Measurements from ENCODE around the gene MAPRE2.

The MAPRE2 gene

DNA sequence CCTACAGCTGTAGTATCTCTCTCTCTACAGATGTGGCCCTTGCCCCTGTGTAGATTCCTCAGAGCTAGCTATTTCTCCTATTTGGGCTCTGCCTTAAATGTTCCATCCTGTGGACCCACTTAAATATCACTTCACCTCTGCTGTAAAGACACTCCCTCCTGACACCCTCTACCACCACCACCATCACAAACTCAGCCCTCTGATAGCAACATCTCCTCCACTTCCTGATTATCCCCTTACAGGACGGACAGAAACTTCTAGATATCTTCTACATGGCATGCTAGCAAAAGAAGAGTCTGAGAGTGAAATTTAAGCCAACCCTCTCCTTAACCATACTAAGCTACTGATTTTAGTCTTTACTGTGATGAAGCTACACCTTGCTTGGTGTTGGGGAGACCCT is 3.2 kb upstream of the MAPRE2 start:
- DNase-seq (ENCODE audit: low read depth), result no peak

DNA sequence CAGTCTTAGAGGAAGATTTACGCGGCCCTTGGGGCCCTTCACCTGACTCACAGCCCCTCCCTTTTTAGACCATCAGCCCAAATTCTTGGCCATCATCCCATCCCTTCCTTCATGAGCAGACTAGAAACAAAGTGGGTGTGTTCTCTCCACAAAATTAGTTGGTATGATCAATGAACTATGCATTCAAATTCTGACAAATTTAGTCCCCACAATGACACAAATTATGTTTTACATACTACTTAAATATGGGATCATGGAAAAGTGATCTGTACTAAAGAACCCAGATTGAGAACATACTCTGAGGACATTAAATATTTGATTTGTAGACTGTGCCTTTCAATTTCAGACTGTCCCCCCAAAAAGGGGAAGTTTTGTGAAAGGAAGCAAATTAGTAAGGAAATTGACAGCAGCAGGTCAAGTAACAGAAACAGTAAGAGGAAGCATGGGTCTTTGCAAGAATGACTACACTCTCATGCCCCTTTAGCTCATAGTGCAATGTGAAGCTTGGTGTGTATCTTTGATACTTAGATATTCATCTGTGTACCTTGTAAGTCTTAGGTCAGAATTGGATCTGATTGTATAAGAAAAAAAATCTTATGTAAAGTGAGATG is 2.2 kb upstream of the MAPRE2 start:
- no peak for DNase-seq (ENCODE audit: low read depth)

DNA sequence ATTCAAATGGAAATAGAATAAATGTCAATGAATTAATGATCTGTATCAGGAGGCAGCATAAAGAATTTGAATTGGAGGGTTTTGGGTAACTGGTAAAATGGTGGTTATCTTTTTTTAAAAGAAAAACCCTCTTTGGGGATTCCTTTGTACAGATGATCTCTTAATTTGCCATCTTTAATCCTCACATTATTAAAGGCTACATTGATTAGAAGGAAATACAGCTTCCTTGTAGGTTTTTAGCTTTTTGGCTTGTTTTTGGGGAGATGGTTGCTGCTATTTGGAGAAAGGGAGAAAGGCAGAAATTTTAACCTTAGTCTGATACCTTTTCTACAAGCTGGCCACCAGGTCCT is 600 bp upstream of the MAPRE2 start:
- no peak for DNase-seq (ENCODE audit: low read depth)

DNA sequence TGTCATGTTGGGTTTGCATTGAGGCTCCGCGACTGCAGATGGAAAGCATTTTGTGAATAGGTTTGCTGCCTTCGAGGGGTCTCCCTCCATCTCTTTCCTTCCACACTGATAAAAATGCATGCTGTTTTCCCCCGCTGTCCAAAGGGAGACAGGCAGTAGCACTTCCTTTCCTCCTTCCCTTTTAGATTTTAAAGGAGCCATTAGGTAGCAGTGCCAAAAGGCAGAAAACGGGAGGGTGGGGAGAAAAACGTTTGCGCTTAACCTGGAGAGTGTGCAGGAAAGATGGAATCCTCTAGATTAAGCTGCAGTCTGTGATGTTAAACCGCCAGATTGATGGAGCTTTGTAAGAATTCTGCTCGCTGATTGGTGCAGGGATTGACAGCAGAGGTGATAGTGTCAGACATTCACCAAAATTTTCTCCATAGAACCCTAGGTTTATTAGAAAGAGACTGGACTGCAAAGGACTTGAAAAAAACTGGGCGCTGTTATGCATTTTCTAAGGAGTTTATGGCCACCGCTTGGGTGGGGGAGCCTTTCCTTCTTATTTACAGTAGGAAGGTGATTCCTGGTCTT is 688 bp downstream of the MAPRE2 start:
- DNase-seq (ENCODE audit: low read depth), result no peak

DNA sequence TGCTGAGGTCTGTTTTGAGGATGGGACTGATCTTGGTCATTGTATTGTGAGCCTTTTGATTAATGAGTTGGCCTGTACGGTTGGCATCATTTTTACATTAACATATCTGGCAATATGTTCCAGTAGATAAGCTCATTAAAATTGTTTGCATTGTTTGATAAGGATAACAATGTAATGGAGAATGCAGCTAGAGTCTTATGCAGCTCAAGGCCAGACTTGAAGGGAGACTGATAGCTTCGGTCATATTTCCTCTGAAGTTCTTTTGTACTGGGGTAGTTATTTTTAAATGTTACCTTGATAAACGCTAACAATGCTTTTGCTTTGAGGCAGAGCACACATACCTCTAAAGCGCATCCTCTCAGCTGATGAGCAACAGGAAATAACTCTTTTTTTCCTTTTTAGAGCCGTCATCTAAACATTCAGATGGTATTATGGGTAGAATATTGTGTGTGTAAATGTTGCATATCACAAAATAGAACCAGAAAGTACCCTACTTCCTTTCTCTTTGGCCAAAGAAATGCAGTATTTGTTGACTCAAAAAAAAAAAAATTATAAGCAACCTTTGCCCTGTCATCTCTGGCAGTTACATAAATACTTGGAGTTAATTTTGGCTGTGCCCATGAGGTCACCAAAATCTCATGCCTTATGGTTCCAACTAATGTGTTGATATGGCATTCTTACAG is 1.3 kb downstream of the MAPRE2 start:
- DNase-seq (ENCODE audit: low read depth), result no peak

DNA sequence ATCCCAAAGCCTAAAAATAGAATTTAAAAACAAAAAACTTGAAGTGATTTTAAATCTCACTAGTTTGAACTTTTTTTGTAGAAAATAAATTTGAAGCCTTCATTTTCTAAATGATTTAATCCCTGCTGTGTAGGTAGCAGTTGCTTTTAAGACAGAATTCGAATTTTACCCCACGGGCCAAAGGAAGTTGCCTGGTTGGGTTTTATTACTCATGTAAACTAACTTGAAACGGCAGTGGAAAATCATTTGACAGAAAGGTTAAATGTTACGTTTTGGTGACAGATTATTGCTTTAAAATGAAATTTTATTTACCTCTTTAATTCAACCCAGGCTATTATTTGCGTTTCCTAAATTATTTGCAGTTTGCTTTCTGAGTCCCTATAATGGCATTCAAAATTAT is 2.0 kb downstream of the MAPRE2 start:
- no peak for DNase-seq (ENCODE audit: low read depth)

DNA sequence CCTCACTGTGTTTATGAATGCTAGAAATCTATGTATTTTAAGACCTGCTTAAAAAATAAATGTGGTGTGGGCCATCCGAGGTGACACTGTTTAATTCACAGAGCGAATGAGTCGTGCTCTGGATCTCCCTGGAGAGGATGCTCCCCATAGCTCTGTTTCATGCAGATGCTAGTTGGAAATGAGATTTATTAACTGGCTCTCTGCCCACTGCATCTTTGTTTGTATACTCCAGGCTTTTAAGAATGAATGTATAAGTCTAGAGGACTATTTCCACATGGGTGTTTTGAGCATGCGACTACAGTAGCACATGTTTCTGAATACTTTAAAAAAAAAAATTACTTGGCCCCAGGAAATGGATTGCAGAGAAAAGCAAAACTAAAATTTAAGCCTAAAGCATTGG is 3.9 kb downstream of the MAPRE2 start:
- DNase-seq (ENCODE audit: low read depth), result no peak

DNA sequence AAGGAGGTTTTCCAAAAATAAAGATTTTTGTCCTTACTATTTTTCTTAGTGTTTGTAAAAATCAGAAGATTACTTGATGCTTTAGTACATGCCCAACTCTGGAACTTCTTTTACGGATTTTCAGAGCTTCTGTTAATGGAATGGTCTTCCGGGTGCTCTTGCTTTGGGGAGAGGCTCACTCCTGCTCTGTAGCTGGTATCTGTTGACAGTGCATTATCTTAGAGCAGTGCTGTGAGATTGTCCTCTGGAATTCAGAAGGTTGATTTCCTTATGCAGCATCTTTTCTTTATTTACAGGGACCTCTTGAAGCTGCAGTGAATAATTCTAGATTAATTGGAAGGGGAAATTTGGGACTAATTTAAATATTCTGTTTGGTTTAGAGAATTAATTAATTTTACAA is 4.6 kb downstream of the MAPRE2 start:
- no peak for DNase-seq (ENCODE audit: low read depth)

DNA sequence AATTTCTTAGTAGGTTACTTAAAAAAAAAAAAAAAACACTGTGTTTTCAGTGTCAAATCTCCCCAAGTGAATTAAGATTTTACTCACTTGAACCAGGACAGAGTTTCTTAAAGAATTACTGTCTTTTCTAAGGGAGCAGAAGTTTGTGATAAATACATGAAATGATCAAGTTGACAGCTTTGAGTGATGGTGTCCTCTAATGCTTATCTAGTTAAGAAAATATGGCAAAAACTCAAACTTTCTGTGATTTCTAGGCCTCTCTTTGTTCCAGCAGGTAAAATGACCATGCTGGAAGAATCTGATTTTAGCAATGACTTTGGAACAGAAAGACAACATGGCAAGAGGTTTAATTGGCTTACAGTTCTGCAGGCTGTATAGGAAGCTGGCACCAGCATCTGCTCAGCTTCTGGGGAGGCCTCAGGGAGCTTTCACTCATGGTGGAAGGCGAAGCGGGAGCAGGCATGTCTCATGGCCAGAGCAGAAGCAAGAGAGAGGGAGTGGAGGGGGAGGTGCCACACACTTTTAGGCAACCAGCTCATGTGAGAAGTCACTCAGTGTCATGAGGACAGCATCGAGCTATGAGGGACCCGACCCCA is 6.6 kb downstream of the MAPRE2 start:
- no peak for DNase-seq (ENCODE audit: low read depth)

DNA sequence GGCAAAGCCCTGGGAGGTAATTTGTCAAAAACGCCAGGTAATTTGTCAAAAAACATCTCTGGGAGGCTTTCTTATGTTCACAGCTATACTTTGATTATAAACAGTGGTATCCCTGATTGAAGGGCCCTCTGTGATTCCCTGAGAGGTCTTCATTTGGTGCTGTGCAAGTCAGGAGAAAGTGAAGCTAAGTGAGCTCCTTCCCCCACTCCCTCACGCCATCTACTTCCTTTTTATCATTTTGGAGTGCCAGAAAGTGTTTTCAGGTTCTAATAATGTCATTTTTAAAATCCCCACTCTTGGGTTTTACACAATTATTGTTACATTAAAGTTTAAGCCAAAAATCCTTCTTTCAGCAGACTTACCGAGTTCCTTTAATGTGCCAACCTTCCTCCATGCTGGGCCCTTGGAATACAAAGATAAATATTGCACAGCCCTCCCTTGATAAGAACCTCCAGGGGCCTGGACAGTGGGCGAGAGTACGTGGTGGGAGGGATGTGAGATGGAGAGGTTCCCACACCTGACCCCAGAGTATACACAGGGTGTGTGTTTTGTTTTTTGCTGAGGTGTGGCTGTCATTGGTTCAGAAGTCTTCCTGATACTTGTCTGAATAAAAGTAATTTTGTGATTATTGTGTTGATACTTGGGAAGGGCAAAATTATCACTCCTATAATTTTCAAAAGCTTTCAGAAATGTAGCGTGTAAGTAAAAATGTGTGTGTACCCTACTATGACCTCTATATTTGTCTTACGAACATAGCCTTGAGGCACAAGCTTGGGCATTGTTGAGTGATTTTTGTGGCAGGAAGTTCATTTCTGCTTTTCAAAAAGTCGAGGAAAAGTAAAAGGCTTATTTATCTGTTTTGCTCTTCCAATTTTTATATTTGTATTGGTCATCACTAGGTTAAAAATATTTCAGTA is 8.2 kb downstream of the MAPRE2 start:
- no peak for DNase-seq (ENCODE audit: low read depth)

DNA sequence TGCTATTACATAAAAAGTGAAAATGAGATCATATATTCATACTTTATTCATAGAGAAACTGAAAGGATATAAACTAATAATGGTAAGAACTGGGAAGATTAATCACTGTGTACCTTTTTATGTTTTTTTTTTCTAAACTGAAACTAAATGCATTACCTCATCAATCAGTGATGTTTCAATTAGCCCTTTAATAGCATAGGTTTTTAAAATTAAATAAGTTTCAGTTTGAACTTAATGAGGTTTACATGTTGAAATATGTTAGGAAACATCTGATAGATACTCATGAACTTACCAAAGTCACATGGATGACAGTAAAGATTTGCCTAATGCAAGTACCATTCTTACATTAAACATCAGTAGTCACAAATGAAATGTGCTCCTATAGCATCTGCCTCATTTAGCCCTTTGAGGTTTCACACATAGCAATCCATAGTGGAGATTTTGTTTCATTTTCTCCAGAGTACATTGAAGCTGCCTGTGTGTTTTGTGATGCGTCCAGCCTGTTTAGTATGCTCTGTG is 8.9 kb downstream of the MAPRE2 start:
- DNase-seq (ENCODE audit: low read depth), result no peak

DNA sequence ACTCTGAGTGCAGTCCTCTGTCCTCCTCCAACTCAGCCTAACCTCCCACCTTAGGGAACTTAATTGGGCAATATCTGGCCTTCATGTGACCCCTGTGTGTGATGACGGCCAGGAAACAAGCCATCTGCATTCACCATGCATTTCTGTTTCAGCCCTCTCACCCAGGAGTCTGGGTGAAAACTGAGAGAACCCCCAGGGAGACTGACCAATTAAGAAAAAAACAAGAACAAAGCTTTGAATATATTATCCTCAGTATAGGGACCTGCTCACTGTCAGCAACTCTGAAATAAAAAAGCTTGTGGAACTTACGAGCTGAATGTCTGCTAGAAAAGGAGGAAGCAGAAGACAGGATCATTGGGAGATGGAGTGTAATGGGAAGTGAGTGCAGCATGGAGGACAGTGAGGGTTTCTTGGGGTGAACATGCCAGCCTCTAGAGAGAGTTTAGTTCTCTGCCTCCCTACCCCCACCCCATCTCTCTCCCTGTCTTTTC is 9.5 kb downstream of the MAPRE2 start:
- DNase-seq (ENCODE audit: low read depth), result no peak

DNA sequence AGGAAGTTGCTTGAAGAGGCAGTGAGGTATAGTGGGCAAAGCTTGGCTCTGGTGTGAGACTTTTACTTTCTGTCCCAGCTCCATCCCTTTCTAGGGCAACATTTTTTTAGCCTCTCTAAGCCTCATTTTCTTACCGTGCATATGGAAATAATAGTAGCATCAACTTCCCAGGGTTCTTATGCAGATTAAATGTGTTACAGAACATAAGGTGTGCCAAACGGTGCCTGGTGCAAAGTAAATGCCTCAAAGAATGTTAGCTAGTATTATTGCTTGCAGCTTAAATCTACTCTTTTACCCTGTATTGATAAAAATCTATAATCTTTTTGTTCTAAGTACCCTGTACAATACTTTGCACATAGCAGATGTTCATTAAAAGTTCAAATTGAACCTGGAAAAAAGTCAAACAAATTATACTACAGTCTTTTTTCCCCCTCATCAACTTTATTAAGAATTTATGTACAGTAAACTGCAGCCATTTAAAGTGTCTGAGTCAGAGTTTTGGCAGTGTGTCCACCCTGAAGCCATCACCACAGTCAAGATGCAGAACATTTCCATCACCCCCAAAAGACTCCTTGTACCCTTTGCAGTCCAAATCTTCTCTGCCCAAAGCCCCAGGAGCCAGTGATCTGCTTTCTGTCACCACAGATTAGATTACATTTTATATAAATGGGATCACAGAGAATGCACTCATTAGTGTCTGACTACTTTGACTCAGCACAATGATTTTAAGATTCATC is 10.6 kb downstream of the MAPRE2 start:
- no peak for DNase-seq (ENCODE audit: low read depth)

DNA sequence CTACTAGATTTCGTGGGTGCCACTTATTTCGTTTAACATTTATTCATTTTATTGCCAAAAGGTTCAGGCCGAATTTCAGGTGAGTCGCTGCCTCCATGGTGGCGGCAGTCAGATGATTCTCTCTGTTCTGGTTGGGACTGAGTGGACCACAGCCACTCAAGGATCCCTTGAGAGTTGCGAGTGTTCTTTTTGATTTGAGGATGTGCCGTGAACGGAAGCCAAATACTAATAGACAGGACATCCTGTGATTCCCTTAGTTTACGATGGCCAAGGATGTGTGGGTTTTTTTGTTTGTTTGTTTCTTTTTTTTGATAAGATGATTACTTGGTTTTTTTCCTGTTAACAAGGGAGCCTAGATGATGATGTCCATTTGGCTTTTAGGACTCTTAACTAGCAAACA is 13.2 kb downstream of the MAPRE2 start:
- no peak for DNase-seq (ENCODE audit: low read depth)

DNA sequence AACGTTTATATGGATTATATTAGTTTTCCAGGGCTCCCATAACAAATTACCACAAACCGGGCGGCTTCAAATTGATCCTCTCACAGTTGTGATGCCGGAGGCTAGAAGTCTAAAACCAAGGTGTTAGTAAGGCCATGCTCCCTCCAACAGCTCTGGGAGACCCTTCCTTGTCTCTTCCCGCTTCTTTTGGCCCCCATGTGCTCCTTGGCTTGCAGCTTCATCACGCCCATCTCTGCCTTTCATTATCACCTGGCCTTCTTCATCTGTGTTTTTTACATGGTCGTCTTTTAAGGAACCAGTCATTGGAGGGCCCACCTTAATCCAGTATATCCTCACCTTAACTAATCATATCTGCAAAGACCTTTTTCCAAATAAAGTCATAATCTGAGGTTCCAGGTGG is 13.9 kb downstream of the MAPRE2 start:
- DNase-seq (ENCODE audit: low read depth), result no peak

DNA sequence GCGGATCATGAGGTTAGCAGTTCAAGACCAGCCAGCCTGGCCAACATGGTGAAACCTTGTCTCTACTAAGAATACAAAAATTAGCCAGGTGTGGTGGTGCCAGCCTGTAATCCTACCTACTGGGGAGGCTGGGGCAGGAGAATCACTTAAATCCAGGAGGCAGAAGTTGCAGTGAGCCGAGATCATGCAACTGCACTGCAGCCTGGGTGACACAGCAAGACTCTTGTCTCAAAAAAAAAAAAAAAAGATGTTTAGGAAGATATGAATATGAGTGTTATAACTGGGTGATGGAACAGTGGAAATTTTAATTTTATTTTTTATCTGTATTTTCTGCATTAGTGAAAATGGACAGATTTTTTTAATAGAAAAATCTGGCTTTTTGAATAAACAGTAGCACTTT is 14.5 kb downstream of the MAPRE2 start:
- DNase-seq (ENCODE audit: low read depth), result no peak

DNA sequence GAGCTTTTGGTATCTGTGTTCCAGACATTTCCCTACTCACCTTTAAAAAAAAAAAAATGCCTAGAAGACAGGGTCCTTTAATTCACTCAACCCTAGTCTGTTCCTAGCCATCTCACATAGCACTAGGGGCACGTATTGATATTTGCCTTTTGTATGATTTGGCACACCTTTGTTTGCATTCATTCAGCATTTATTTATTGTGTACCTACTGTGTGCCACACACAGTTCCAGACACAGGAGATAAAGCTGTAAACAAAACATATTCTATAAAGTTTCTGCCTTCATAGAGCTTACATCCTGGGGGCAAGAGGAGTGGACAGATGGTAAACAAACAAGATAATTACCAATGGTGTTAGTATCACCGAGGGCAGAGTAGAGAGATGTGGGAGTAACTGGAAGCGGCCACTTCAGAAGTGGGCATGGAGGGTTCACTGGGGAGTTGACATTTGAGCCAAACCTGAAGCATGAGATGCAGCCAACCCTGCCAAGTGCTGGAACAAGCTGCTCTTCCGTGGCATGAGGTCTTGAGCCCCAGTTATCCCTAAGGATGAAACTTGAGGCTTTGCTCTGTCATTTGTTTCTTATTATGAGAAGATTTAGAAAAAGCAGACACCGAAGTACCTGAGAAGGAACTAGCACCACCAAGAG is 18.2 kb downstream of the MAPRE2 start:
- DNase-seq (ENCODE audit: low read depth), result no peak

DNA sequence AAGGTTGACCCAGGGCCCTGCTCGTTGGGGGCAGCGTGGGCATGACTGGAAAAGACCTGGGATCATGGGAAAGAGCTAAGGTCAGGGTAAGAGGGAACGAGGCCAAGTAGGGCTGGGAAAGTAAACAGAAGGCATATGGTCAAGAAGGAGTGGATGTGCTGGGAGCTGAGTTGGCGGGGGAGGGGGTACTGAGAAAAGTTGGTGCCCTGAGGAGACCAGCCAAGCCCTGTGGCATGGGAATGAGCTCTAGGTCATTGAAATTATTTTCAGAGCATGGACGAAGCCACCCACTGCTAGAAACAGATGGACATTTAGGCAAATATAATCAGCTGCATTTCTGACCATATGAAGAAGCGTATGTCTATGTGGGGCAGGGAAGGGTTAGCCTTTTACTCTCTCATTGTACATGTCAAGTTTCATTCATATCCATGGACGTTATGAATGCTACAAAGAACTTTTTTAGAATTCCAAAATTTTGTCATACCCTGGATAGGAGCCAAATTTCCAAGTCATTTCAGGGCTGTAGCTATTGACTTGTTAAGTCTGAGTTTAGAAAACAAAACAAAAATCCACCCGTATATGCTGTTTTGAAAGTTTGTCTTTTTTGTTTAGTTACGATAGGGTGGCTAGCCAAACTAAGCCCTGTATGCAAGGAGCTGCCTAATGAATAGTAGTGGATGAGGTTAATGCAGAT is 19.1 kb downstream of the MAPRE2 start:
- DNase-seq (ENCODE audit: low read depth), result no peak

DNA sequence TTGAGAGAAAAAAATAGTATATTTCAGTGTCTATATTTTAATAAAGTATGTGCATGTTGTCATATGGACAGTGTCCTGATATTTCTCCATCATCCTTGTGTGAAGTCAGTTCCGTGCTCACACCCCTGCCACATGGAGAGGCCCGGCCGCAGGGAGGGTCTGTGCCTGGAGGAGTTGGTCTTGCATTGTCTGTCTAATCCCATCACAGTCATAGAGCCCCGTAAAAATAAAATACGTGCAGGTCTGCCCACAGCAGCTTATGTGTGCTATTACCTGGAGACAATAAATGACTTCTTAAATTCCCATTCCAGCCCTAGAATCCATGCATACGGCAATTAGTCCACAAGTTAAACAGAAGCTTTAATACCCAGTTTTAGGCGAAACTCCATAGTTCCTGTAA is 20.1 kb downstream of the MAPRE2 start:
- DNase-seq (ENCODE audit: low read depth), result no peak

DNA sequence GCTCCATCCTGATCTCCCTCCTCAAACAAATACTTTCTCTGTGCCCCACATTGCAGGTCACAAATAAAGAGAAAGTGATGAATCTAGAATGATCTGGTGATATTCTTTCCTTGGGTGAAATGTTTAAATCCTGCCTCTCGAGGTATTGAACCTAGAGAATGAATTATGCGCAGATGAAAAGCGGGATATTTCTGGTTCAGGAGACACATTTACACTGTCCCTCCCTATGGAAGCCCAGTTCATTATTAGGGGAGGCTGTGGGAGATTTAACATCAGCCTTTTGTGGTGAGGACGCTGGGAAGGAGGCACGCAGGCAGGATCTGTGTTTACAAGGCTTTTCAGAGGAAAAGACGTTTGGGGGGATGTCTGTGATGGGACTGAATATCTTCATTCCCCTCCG is 20.6 kb downstream of the MAPRE2 start:
- no peak for DNase-seq (ENCODE audit: low read depth)
